GM18868 (cell line): ENCODE results near the gene EEFSEC.

Experiments
- ATAC-seq: cut with Tn5 transposase; IDR thresholded peaks from one replicate; pipeline ENCODE4 v1.9.1; 2021; ENCODE audit warnings: mild to moderate bottlenecking, moderate library complexity; ENCODE audit not compliant: unreplicated experiment

Gene EEFSEC

GRCh38 chr3:128455116-128455515, 301.8 kb downstream of the EEFSEC start:
- no peak for ATAC-seq

GRCh38 chr3:128455786-128456748, 302.8 kb downstream of the EEFSEC start:
- ATAC-seq: no peak

- no peak for ATAC-seq
Observed at GRCh38 chr3:128456776-128457715, 303.8 kb downstream of the EEFSEC start.

GRCh38 chr3:128457937-128458336, 304.7 kb downstream of the EEFSEC start:
- no peak for ATAC-seq
